NCI-H1105 (cell line): ENCODE results near the gene HLF.

Source experiments
- DNase-seq: peaks from one replicate; lab custom pipeline; 2025; lab: John Stamatoyannopoulos, UW

Gene HLF

GRCh38 chr17:55332296-55333041, 67.7 kb downstream of the HLF start:
- DNase-seq, result no peak

- DNase-seq, result no peak
Observed at GRCh38 chr17:55334285-55334684, 69.5 kb downstream of the HLF start.

GRCh38 chr17:55334881-55335540, 70.3 kb downstream of the HLF start:
- no peak for DNase-seq

- DNase-seq, result no peak
Observed at GRCh38 chr17:55335625-55336024, 70.9 kb downstream of the HLF start.

- DNase-seq, result no peak
Observed at GRCh38 chr17:55336426-55336825, 71.7 kb downstream of the HLF start.

- no peak for DNase-seq
Observed at GRCh38 chr17:55340176-55340575, 75.4 kb downstream of the HLF start.

GRCh38 chr17:55340686-55341085, 75.9 kb downstream of the HLF start:
- DNase-seq, result no peak

- DNase-seq, result no peak
Observed at GRCh38 chr17:55341432-55341831, 76.7 kb downstream of the HLF start.

GRCh38 chr17:55342800-55343585, 78.2 kb downstream of the HLF start:
- no peak for DNase-seq

GRCh38 chr17:55343900-55344513, 79.2 kb downstream of the HLF start:
- no peak for DNase-seq

- no peak for DNase-seq
Observed at GRCh38 chr17:55344514-55344997, 79.8 kb downstream of the HLF start.

GRCh38 chr17:55345132-55345531, 80.4 kb downstream of the HLF start:
- no peak for DNase-seq

- DNase-seq, result no peak
Observed at GRCh38 chr17:55346658-55347057, 81.9 kb downstream of the HLF start.

GRCh38 chr17:55347341-55347740, 82.6 kb downstream of the HLF start:
- DNase-seq, result no peak

GRCh38 chr17:55348749-55349354, 84.1 kb downstream of the HLF start:
- DNase-seq, result peak; percentile 17

GRCh38 chr17:55350825-55351205, 86.1 kb downstream of the HLF start:
- DNase-seq, result no peak

- DNase-seq, result no peak
Observed at GRCh38 chr17:55351226-55351625, 86.5 kb downstream of the HLF start.

GRCh38 chr17:55354010-55354409, 89.2 kb downstream of the HLF start:
- DNase-seq, result no peak

- no peak for DNase-seq
Observed at GRCh38 chr17:55354941-55355340, 90.2 kb downstream of the HLF start.

- DNase-seq, result peak; percentile 25
Observed at GRCh38 chr17:55356434-55357328, 91.9 kb downstream of the HLF start.

GRCh38 chr17:55360971-55361370, 96.2 kb downstream of the HLF start:
- DNase-seq, result no peak
